NCI-H2171 (cell line): ENCODE measurements around the gene TRIM29.
"Not testable (repeated sequence)": the region's sequence is repeated elsewhere in the genome, so short reads cannot be mapped to it uniquely, and the experiment has no call there.

Source experiments
- DNase-seq: peaks from one replicate; lab custom pipeline; 2025; lab: John Stamatoyannopoulos, UW

TRIM29 gene

GRCh38 chr11:120172054-120172911 is 34.4 kb upstream of the TRIM29 start:
- no peak for DNase-seq

- DNase-seq = no peak
These were observed 32.9 kb upstream of the TRIM29 start for GRCh38 chr11:120170741-120171261.

DNA sequence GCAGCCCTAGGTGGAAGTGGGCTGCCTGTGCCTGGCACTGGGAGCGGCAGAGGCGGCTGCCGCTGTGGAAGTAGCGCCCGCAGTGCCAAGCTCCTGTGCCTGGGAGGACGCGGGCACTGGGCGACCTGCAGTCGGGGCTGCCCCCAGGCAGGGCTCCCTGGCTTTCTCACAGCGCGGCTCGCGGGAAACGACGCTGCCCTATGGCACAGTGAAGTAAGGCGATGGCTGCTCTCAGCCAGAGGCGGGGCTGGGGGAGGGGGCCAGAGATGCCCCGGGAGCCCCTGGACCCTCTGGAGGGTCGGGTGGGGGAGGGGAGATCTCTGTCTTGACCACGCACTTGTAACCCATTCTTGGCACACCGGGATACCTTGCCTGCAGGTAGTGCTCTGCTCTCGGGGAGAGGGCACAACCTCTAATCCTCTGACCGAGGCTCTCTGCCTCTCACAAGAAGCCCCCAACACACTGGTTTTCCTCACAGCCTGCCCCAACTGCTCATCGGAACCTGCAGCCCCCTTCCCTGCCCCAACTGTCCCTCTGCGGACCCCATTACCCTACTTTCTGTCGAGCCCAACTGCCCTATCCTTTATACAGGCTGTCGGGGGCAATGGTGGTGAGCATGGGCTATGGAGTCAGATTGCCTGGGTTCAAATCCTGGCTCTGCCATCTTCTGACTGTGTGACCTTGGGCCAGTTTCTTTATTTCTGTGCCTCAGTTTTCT is 32.2 kb upstream of the TRIM29 start:
- DNase-seq = no peak

- DNase-seq = peak; percentile 30
These were observed 31.2 kb upstream of the TRIM29 start for GRCh38 chr11:120168960-120169681.

- DNase-seq = no peak
These were observed 30.4 kb upstream of the TRIM29 start for GRCh38 chr11:120168108-120168959.

GRCh38 chr11:120167659-120168058 is 29.7 kb upstream of the TRIM29 start:
- no peak for DNase-seq

DNA sequence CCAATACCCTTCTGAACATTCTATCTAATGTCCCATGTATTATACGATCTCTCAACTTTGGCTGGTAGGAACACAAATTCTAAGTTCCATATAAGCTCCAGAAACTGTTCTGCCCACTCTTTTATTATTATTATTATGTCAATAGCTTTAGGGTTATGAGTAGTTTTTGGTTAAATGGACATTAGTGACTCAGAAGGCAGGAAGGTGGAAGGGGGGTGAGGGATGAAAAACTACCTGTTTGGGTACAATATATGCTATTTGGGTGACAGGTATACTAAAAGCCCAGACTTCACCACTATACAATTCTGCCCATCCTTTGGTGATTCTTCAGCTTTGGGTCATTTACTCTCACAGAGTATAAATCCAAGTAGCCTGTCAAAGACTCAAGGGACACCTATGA is 22.5 kb upstream of the TRIM29 start:
- no peak for DNase-seq

GRCh38 chr11:120153221-120153620 is 15.3 kb upstream of the TRIM29 start:
- DNase-seq = no peak

GRCh38 chr11:120151536-120151935 is 13.6 kb upstream of the TRIM29 start:
- no peak for DNase-seq

GRCh38 chr11:120149246-120149645 is 11.3 kb upstream of the TRIM29 start:
- no peak for DNase-seq

- DNase-seq = no peak
These were observed 10.0 kb upstream of the TRIM29 start for GRCh38 chr11:120147950-120148270.

GRCh38 chr11:120147094-120147949 is 9.4 kb upstream of the TRIM29 start:
- no peak for DNase-seq

DNA sequence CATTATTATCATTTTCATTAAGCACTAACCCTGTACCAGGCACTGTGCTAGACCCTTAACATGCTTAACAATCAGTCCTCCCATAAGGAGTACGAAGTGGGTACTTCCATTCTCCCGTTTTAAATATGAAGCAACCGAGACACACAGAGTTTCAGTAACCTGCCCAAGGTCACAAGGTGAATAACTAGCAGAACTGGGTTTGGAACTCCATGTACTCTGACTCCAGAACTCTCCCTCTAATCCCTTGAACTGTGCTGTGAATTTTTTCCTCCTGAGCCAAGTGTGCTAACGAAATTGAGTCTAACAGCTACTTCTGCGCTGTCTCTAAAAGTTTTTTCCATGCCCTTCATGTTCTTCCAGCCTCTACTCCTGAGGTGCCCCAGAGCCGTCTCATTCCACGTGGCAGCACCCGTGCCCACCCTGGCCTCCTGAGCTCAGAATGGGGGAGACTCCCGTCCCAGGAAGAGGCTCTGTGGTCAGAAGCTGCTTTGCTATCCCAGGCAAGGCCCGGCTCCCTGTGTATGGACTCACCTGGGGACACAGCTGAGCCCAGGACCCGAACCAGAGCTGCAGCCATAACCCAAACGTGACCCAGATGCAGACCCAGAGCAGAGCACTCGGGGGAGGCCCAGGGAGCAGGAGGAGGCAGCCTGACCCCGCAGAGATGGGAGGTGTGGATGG is 8.6 kb upstream of the TRIM29 start:
- DNase-seq = no peak

DNA sequence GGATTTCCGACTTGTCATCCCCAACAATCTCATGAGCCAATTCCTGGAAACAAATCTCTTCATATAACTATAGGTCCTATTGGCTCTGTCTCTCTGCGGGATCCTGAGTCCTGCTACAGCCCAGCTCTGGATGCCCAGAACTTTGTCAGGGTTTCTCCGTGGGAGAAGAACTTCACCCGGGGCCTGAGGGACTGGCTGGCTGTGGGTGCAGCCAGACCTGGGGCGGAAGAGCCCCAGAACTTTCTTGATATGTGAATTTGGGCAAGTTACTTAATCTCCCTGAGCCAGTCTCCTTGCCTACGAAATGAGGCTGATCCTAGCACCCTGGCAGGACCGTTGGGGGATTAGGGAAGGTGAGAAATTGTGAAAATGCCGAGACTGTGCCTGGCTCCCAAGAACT is 6.6 kb upstream of the TRIM29 start:
- no peak for DNase-seq

- DNase-seq = not testable (repeated sequence)
These were observed 5.6 kb upstream of the TRIM29 start for GRCh38 chr11:120143472-120143871.

GRCh38 chr11:120142441-120143100 is 4.7 kb upstream of the TRIM29 start:
- no peak for DNase-seq

DNA sequence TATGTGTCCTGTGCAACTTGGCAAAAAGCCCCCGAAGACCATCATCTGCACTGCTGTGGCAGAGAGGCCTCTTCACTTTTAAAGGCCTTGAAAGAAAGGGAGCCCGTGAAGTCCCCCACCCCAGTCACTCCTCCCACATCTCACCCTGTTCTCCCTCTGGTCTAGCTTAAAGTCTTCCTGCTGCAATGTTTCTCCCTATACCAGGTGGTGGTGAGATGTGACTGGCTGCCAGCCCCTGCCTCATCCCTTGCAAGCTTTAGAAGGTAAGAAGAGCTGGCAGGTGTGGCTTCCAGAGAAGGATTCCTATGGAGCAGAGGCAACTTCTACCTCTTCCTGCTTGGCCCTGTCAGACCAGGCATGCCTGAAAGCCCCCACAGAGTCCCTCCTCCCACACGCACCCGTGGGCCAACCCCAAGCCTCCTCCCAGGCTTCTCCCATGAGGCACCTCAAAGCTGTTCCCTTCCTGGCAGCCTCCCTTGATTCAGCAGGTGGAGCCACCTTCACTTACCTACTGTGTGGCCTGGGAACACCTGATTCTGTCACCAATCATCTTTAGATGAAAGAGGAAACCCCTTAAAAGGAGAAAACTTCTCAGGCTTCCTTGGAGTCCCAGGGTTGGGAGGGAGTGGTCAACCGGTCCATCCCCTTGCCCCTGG is 4.0 kb upstream of the TRIM29 start:
- DNase-seq = no peak

DNA sequence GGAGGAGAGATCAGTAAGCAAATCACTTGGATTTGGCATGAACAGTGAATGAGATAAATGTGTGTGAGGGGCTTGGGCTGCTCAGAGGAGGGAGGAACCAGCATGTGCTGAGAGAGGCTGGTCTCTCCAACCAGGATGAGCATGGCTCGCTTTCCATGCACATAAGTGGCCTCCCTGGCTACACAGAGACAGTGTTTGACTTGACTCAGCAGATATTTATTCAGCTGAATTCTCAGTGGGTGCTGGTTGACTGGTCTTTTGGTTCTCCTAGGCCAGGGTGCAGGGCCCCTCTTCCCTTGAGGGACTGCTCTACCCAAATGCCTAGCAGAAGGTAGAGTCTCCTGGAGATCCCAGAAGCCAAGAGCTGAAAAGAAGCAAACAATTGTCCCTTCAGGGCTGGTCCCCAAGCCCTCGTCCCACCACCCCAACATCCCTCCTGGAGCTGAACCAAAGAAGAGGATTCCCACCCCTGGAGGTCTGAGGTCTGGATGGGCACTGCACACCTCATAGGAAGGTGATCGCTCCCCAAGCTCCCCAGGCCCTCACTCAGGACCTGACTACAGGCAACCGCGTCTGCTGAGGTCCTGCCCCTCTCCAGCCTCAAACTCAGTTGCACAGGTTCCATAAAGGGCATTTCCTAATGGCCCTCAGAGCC is 3.3 kb upstream of the TRIM29 start:
- no peak for DNase-seq
